NCI-H1417 (cell line): ENCODE measurements around the gene TMEM178B.
"Not testable (repeated sequence)": the region's sequence is repeated elsewhere in the genome, so short reads cannot be mapped to it uniquely, and the experiment has no call there.

ENCODE experiments used
- DNase-seq, 3 experiments: peaks; one replicate each; lab custom pipeline; 2025; lab: John Stamatoyannopoulos, UW

Gene TMEM178B

DNA sequence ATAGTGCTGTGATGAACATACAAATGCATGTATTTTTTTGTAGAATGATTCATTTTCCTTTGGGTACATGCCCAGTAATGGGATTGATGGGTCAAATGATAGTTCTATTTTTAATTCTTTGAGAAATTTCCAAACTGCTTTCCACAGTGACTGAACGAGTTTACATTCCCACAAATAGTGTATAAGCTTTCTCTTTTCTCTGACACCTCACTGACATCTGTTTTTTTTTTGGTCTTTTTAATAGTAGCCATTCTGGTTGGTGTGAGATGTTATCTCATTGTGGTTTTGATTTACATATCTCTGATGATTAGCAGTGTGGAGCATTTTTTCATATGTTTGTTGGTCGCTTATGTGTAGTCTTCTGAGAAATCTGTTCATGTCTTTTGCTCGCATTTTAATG lies 282.3 kb downstream of the TMEM178B start:
- DNase-seq: no peak

DNA sequence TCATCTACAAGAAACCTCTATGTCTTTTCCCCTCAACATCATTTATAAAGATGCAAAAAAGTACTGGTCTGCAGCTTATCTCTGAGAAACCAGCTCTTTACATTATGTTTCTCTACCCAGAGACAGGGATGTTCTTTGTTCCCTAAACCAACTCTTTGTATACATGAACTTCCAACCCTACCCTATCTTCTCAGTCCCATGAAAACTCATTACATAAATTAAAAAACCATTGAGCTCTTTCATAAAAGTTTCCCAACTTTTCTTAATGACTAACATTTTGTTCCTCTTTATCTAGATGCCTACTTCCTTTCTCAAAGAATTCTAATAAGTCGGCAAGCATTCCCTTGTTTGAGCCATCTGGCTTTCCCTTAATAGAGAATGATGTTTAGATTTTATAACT lies 284.5 kb downstream of the TMEM178B start:
- no peak for DNase-seq

DNA sequence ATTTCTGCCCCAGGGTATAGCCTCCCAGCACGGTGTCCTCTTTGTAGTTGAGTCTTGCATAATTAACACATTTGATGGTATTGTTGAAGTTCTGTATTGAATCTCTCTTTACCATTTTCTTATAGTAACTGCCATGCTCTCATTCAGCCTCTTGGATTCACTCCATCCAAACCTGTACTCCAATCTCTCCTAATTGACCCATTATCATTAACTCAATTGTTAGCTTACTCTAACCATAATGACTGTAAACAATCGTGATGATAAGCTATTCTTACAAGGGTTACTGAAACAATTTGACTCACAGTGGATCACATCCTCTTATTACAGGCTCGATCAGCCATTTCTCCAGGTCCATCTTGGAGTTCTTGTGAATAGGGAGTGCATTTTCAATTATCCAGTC lies 285.4 kb downstream of the TMEM178B start:
- peak in 2 of 3 experiments; percentile 46 to 88 for DNase-seq

DNA sequence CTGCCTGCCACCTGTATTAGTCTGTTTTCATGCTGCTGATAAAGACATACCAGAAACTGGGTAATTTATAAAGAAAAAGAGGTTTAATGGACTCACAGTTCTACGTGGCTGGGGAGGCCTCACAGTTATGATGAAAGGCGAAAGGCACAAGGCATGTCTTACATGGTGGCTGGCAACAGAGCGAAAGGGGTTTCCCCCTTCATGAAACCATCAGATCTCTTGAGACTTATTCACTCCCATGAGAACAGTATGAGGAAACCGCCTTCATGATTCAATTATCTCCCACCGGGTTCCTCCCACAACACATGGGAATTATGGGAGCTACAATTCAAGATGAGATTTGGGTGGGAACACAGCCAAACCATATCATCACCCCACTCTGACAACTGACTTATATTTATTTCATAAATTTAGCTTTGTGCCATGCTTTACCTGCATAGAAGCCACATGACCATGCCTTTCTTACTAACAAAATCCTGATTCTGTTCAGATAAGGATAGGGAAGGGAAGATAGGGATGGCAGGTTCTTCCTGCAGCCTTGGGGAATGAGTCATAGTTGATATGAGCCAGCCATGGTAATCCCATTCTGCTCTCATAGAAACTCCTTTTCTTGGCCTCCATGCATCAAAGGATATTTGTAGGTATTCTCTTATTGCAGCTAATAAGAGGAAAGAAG lies 286.0 kb downstream of the TMEM178B start:
- no peak for DNase-seq

DNA sequence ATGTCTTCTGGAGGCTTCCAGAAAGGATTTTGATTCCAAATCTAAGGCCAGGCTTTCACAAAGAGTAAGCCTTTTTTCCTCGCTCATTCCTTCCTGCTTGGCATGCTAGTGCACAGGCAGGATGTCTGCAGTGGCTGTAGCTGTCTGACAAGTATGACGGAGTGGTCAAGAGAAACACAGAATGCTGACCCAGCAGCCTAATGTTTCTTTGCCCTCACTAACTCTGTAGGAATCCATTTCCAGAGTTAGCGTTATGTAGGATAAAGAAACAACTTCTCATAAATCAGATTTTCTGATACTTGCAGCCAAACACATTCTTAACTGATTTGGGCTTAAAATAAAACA lies 286.5 kb downstream of the TMEM178B start:
- DNase-seq: no peak

DNA sequence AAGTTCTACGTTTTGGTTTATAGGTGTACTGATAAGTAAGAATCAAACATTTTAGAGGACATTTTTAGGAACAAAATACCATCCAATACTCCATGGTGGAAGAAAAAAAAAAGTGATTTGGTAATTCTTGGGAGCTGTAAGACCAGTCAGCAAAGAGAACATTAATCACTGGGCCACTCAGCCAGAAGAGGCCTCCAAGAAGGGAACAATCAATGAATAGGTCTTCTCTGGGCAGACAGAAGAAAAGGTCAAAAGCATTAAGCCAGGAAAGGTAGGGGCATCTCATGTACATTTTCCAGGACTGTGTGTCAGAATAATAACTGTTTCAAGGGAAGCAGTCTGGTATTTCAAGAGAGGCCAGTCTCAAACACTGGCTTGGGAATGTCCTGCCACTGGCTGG lies 286.9 kb downstream of the TMEM178B start:
- DNase-seq: no peak

DNA sequence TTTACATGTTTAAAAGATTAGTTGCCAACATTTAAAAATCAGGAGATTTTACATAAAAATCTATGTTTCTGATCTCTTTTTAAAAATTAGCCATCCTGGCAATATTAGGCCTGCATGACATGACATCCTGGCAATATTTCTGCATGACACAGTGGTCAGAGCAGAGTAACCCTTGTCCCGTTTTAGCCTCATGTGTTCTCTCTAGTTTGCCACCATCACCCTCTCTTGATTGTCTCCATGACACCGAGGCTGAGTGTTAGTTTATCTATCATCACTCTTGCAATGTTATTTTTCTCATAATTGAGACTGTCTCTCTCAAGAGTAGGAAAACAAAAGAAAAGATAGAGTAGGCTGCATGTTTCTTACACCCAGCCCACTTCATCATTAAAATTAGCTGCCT lies 287.6 kb downstream of the TMEM178B start:
- DNase-seq: peak in 1 of 3 experiments; percentile 40

DNA sequence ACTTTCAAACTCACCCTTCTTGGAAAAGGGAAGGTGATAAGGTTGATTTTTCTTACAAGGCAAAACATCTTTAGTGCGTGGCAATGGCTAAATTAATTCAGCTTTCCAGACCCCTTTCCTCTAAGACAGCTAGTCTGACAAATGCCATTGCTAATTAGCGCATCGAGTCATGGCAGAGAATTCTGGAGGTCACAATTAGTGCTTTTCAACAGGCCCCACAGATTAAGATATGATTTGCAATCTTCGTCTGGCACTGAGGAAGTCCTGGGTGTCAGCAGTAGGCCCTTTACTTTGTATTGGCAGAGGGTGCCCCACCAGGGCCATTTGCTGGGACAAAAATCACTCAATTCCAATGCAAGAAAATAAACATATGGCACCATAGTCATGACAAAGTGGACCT lies 288.1 kb downstream of the TMEM178B start:
- peak in 1 of 3 experiments; percentile 40 for DNase-seq

DNA sequence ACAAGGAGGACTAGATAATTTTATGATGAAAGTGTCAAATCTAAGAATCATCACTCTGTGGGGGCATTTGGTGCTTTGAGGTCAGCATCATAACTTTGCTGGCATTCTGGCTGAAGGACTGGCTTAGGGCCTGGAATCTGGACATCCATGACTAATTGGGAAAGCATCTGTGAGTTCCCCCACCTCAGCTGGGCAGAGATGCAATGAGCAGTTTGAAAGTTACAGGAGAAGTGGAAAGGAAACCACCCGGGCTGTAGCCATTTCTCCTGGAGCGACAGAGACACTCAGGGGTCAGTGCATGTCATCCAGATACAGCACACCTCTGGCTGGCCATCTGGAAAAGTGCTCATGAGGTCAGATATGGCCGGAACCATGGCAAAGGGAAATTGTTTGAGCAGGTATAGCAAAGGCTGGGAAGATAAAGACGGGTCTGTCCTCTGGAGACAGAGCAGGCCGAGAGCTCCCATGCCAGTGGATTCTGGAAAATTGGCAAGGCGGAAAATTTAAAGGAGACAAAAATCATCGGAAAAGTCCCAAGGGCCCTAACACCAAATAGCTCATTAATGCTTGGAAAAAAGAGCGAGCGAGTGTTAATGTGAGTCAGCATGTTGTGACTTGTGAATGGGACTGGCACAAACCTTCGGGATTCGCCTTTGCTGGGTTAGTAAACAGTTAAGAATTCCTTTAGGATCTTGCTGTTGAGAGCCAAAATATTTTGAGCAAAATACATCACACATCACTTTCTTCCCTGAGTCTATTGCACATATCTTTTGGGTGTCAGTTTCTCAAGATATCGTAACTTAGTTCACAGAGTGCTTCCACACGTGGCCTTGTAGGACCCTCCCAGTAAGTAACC lies 288.9 kb downstream of the TMEM178B start:
- DNase-seq: no peak

DNA sequence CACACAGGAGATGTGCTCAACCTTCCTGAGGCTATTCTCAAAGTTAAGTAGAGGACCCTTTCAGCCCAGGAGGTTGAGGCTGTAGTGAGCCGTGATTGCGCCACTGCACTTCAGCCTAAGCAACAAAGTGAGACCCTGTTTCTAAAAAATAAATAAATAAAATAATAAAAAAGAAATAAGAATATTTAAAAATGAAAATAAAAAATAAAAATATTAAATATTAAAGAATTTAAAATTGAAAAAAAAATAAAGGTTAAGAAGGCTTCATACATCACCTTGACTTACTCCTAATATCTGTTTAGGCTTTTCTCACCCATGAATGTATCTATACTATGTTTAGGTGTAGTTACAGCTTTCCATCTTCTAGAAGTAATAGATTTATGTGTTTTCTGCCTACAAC lies 289.9 kb downstream of the TMEM178B start:
- DNase-seq: no peak

DNA sequence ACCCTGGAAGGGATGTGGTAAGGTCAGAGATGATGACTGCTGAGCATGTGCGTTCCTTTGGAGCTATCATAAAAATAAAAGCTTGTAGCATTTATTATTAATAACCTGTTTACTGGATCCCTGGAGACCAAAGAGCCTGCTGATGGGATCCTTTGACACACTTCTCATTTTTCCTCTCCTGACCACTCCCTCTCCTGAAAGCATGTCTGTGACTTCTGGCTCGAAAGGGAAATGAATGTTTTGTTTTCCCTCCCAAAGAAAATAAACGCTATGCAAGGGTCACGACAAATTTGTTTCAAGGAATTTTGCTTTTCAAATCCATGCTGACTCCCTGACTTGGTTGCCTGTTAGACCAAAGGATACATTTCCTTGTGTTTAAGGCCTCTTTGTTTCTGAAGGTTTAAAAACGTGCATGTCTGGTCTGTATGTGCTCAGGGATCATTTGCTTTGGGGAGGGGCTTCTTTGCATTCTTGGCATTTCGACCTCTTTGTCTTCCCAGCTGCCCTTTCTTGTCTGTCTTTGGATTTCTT lies 292.3 kb downstream of the TMEM178B start:
- no peak for DNase-seq

DNA sequence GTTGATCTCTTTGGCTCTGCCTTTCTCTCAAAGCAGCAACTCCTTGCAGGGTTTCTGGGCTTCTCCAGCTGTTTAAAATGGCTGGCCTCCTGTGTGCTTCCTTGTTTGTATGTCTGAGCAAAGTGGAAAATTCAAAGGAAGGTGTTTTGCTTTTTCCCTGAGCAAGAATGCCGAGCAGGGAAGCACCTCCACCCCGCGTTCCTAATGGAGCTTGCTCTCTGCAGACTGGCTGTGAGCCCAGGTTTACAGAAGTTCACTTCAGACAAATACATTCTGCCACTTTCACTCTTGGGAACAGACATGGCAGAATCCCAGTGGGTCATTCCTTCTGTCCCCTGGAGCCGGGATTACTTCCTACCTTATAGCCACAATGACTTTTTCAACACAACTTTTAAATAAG lies 295.6 kb downstream of the TMEM178B start:
- DNase-seq: no peak

DNA sequence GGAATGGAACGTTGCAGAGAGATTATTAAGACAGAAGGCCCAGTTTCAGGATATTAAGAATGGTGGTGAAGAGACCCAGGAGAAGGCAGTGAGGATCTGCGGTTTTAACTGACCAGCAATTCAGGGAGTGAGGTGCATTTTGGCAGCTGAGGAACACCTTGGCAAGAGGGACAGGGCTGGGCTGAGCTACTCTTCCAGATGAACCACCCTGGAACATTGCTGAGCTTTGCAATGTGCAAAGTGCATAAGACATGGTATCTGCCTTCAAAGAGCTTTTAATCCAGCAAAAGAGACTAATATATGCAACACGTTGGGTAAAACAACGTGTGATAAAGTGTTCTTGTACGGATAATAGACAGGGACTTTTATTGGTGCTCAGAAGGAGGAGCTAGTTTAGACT lies 296.3 kb downstream of the TMEM178B start:
- no peak for DNase-seq

DNA sequence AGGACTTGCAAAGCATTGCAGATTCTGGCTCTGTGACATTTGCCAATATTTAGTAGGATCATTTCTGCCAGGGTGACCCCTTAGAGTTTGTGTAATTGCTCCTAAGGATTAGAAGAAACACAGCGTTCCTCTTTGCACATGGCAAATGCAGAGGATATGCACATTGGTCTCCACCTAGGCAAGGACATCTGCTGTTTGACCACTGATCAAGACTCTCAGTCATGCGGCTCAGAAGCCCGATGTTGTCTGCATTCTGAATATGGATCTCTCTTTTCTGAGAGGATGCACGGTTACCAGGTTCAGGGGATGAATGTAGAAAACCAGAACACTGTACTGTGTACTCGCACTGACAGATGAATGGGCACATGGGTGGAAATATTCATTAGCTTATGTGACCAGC lies 296.8 kb downstream of the TMEM178B start:
- DNase-seq: no peak

DNA sequence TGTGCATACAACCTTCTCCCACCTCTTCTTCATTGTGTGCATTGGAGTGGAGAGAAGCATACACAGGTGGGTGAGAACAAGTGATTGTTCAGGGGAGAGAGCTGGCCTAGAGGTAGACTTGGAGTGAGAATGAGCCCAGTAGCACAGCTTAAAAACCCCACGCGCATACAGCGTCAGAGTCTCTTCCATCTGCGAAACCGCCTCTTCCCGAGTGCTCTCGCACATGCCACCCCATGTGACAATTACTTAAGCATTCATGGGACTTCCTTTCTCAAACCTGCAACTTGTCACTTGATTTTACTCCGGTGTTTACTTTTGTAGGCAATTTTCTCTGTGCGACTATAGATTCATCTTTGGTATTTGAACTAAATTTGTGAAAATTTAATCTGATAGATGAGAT lies 300.6 kb downstream of the TMEM178B start:
- no peak for DNase-seq

DNA sequence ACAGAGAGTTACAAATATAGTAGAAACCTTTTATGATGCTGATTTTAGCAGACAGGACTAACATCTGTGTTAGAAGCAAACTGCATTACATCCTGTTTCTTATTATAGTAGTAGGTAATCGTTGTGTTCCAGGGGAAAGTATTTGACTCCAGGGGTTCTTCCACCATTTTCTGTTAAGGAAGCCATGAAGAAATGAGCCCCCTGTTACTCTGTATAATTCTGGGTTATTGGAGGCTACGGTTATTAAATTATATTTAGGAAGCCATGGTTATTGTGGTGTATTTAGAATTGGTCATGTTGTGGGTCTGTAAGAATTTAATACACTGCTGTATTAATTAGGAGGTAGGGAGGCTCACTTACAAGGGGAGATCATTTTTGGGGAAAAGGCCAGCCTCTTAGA lies 301.6 kb downstream of the TMEM178B start:
- DNase-seq: no peak

DNA sequence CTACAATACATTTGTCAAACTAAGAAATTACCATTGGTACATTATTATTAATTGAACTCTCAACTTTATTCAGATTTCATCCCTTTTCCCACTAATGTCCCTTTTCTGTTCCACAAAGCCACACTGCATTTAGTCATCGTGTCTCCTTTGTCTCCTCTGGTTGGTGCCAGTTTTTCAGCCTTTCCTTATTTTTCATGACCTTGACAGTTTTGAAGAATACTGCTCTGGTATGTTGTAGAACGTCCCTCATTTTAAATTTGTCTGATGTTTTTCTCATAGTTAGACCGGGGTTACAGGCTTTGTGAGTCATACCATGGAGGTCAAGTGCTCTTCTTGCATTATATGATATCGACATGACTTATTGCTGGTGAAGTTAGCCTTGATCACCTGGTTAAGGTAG lies 304.0 kb downstream of the TMEM178B start:
- no peak for DNase-seq

DNA sequence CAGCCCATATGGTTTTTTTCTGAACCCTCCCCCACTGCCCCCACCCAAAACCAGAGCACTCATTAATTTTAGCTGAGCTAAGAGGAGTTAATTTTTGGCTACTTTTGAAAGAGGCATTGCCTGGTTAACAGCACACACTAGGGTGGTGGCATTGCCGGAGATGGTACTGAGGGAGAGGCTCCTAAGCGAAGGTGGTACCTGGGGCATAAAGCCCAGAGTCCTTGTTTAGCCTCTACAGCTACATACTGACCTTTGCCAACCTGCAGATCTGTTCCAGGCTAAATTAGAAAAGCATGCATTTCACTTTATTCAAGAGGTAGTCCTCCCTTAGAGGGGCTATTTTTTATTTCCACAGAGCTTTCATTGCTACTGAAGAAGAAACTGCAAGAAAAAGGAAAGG lies 304.5 kb downstream of the TMEM178B start:
- DNase-seq: no peak

DNA sequence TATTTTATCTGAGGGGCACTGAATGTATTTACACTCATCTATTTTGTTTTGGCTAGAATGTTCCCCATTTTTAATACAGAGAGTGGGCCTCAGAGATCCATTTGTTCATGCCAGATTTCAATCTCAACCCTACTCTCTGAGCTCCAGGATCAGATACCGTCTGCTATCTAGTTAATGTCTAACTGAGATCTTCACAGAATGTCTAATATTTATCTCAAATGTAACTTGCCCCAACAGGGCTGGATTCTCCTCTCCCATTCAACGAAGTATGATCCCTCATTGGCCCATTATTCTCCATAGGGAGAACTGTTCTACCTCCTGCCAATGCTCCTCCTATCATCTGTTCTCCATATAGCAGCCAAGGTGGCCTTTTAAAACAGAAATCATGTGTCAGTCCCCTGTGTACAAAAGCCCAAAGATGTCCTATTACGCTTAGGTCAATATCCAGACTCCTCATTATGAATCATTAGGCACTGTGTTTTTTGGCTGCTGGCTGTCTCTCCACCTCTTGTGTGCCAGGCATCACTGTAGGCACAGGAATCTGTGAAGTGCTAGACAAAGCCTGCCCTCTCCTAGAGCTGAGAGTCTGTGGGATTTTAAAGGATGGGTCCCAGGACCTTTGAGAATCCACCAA lies 308.0 kb downstream of the TMEM178B start:
- DNase-seq: peak in 1 of 3 experiments; percentile 13

DNA sequence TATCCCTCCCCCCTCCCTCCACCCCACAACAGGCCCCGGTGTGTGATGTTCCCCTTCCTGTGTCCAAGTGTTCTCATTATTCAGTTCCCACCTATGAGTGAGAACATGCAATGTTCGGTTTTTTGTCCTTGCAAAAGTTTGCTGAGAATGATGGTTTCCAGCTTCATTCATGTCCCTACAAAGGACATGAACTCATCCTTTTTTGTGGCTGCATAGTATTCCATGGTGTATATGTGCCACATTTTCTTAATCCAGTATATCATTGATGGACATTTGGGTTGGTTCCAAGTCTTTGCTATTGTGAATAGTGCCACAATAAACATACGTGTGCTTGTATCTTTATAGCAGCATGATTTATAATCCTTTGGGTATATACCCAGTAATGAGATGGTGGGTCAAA lies 309.5 kb downstream of the TMEM178B start:
- DNase-seq: not testable (repeated sequence)

DNA sequence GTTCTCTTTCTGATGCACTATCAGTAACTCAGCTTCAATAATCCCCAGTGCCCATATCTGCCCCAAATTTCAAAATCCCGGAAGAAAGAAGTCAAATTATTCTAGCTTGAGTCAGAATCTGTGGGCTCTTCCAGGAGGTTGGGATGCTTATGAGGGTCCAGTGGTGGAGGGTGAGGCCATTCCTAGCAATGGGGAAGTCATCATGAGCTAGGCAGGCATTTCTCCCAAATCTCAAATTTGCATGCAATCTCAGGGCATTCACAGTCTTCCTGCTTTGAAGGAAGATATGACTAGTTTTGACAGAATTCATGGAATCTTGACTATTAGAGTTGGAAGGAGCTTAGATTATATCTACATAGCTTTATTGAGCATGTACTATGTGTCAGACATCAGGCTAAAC lies 313.0 kb downstream of the TMEM178B start:
- DNase-seq: no peak

DNA sequence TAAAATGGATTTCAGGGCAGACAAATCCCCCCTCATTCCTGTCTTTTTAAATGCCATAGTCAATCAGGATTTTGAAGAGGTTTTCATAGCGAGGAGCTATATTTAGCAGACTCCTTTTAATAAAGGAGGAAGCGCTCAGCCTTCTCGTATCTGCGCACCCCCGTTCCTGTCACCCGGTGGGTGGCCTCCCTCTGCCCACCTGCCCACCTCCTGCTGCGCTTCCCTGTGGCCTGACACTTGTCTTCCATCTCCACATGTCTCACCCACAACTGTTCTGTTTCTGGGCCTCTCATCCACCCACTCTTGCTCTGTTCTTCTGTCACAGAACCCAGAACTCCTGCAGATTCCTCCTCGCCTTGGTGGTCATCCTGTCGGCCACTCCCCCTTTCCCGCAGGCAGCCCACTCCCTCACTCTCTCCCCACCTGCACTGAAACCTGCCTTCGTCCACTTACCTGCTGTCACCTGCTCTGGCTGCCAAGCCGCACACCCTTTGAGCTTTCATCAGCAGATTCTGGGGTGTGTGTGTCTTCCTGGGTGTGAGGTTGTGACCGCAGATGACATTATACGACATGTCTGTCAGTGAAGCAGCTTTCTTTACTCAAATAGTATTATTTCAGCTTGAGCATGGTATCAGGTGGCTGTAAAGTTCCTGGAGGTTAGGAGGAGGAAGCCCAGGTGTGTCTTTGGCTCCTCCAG lies 313.8 kb downstream of the TMEM178B start:
- DNase-seq: peak in 1 of 3 experiments; percentile 61
